AG04450 (cell line): ENCODE measurements around the gene TSC22D1. TPM values are rescaled to one million over a fixed set of nuclear protein-coding genes. Genes with fewer than 3 reads are reported as not detected.

ENCODE experiments used
- CTCF ChIA-PET: fragments of 300-600, 350-600 bp; formaldehyde crosslinking; extraction: SDS; loops from one replicate; lab custom pipeline; 2022; ENCODE audit warnings: antibody characterized with exemption, inconsistent platforms; lab: Charles Lee
- POLR2A ChIA-PET: fragments of 350-600 bp; formaldehyde crosslinking; extraction: SDS; loops from one replicate; lab custom pipeline; 2021; ENCODE audit warnings: antibody characterized with exemption, inconsistent platforms; lab: Yijun Ruan, JAX
- DNase-seq: peaks from one replicate; pipeline ENCODE4 v3.0.0-alpha.2; 2011; ENCODE audit warnings: low read depth, low spot score
- H3K27ac ChIP-seq: one replicate; pipeline ENCODE4 v1.5.1; 2012; ENCODE audit warnings: low read depth, low read length, control low read depth
- H3K27me3 ChIP-seq: one replicate; pipeline ENCODE4 v1.6.0; 2012; ENCODE audit warnings: low read length; ENCODE audit not compliant: control insufficient read depth, insufficient read depth
- H3K4me3 ChIP-seq: 2 replicates; pipeline ENCODE4 v1.5.1; 2011; ENCODE audit warnings: mild to moderate bottlenecking, low read depth, low read length, control low read depth
- H3K9me3 ChIP-seq: 2 replicates; pipeline ENCODE4 v1.5.1; 2012; ENCODE audit warnings: low read length; ENCODE audit not compliant: control insufficient read depth, insufficient read depth
- polyA plus RNA-seq: library from polyadenylated mRNA; depleted of rRNA; stranded (reverse); fragments of >200 nt; gene quantifications from 2 replicates; pipeline ENCODE4 v1.2.3, GENCODE V29; 2011
- TF ChIP-seq, protein P1 (sequence below): IDR thresholded peaks from 2 replicates; pipeline ENCODE4 v1.5.1; 2011; ENCODE audit warnings: low read depth, low read length, control low read depth, inconsistent platforms

Gene TSC22D1
- polyA plus RNA-seq, 1 experiment: 77.3 TPM

DNA sequence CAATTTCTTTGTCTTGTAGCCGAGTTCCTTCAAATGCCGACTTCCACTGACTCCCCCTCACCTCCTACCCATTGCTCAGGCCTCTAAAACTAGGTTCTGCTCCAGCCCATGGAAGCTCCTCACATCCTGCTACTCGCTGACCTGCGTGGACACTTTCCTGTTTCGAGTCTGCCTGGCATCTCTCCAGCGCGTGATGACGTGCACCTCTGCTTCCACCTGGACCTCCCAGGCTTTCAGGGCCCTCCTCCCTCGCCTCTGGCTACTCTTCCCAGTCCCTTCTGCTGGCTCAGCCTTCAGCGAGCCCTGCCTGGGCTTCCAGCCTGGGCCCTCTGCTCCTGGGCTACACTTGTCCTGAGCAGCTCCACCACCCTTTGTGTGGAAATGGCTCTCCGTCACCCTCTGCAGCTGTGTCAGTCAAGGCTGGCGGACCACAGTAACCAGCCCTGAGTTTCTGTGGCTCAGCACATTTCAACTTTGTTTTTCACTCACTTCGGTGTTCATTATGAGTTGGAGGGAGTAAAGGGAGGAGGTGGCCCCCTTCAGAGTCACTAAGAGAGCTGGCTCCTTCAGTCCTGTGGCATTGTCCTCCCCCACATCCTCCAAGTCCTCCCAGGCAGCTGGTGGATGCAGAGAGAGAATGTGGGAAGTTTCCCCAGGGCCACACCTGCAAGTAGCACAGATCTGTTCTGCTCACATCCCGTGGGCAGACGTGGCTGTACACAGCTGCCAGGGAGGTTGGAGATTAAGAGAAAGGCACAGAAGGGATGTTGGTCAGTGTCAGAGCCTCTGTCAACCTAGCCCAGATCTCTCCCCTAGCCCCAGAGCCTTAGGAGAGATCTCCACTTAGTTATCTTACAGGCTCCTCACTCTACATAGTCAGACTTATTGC lies 153.1 kb downstream of the TSC22D1 start:
- peaks cover 3% of the 10 kb centered on the region for H3K27me3 ChIP-seq
- no peak for DNase-seq
- POLR2A ChIA-PET: no interaction called here
- no peaks in the 10 kb centered on the region for H3K9me3 ChIP-seq
- CTCF ChIA-PET: no interaction called here
- H3K4me3 ChIP-seq: no peak overlapping the region
- no peak overlapping the region for H3K27ac ChIP-seq
- TF ChIP-seq, protein P1, sequence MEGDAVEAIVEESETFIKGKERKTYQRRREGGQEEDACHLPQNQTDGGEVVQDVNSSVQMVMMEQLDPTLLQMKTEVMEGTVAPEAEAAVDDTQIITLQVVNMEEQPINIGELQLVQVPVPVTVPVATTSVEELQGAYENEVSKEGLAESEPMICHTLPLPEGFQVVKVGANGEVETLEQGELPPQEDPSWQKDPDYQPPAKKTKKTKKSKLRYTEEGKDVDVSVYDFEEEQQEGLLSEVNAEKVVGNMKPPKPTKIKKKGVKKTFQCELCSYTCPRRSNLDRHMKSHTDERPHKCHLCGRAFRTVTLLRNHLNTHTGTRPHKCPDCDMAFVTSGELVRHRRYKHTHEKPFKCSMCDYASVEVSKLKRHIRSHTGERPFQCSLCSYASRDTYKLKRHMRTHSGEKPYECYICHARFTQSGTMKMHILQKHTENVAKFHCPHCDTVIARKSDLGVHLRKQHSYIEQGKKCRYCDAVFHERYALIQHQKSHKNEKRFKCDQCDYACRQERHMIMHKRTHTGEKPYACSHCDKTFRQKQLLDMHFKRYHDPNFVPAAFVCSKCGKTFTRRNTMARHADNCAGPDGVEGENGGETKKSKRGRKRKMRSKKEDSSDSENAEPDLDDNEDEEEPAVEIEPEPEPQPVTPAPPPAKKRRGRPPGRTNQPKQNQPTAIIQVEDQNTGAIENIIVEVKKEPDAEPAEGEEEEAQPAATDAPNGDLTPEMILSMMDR: no peak

- ChIA-PET POLR2A (no interaction called here), CTCF (no interaction called here)
- Histone ChIP-seq H3K4me3 (no peak overlapping the region), H3K27ac (no peak overlapping the region), H3K27me3 (peaks cover 3% of the 10 kb centered on the region), H3K9me3 (no peaks in the 10 kb centered on the region)
- DNase-seq: no peak
- TF ChIP-seq, protein P1: no peak
These were observed 154.1 kb downstream of the TSC22D1 start for GRCh38 chr13:44421853-44422525.

GRCh38 chr13:44420376-44421220 lies 155.5 kb downstream of the TSC22D1 start:
- Histone ChIP-seq H3K27ac (no peak overlapping the region), H3K9me3 (peaks cover 5% of the 10 kb centered on the region; the same call in 1 of the 2 replicates), H3K4me3 (no peak overlapping the region), H3K27me3 (peaks cover 3% of the 10 kb centered on the region)
- CTCF ChIA-PET: interaction anchor here (1.0 kb wide), 1 partner anchor 513 kb away, joined by 3 read pairs; no protein-coding TSS in a partner anchor
- no peak for DNase-seq
- POLR2A ChIA-PET: no interaction called here
- TF ChIP-seq, protein P1: no peak

DNA sequence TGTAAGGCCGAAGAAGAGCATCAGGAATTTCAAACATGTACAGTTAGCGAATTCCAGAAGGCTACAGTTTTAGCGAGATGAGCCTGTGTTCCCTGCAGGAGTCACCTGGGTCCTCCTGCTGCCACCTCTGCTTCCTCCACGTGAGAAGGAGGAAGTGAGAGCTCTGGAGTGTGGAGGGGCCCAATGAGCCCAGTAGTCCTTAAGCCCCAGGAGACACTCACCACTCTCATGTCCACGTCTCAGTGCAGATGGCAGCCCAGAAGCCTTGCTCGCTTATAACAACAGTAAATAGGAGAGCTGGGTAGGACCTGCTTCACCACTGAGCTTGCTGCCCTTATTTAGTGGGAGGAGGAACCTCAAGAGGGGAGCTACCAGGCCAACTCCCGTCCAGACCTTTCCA lies 158.3 kb downstream of the TSC22D1 start:
- Histone ChIP-seq H3K27me3 (peaks cover 3% of the 10 kb centered on the region), H3K27ac (no peak overlapping the region), H3K9me3 (peaks cover 10% of the 10 kb centered on the region; the same call in 1 of the 2 replicates), H3K4me3 (no peak overlapping the region)
- TF ChIP-seq, protein P1: no peak
- ChIA-PET CTCF (no interaction called here), POLR2A (no interaction called here)
- no peak for DNase-seq
